ENCODE measurements around the gene RNF17. TPM values are rescaled to one million over a fixed set of nuclear protein-coding genes. Genes with fewer than 3 reads are reported as not detected.

Gene RNF17
- total RNA-seq, 4 donors from 2014 or later: 0.21 to 2.0 TPM; not detected in 2

- no peaks in the 10 kb centered on the region for H3K4me1 ChIP-seq
- no peaks in the 10 kb centered on the region for H3K36me3 ChIP-seq
- 88 to 89% methylated on average over 39 to 40 of the region's 40 CpGs for WGBS, 2 donors
- H3K9me3 ChIP-seq: no peaks in the 10 kb centered on the region
- TF ChIP-seq EP300 (IDR thresholded peaks at IDR 0.05) (no peak), CTCF (IDR thresholded peaks at IDR 0.05) (no peak)
- H3K27ac ChIP-seq: no peak overlapping the region
- no peak overlapping the region for H3K4me3 ChIP-seq
- no peaks in the 10 kb centered on the region for H3K27me3 ChIP-seq
- DNase-seq (ENCODE audit: low spot score in 2 of 2): no peak
These were observed 45.6 kb upstream of the RNF17 start for GRCh38 chr13:24718192-24718965.

GRCh38 chr13:24719139-24719538 lies 44.8 kb upstream of the RNF17 start:
- Histone ChIP-seq H3K27ac (no peak overlapping the region), H3K4me3 (no peak overlapping the region), H3K27me3 (no peaks in the 10 kb centered on the region), H3K36me3 (no peaks in the 10 kb centered on the region), H3K9me3 (no peaks in the 10 kb centered on the region), H3K4me1 (no peaks in the 10 kb centered on the region)
- no peak for TF ChIP-seq CTCF (IDR thresholded peaks at IDR 0.05)
- no peak for TF ChIP-seq EP300 (IDR thresholded peaks at IDR 0.05)
- TF ChIP-seq POLR2A (IDR thresholded peaks at IDR 0.05): no peak
- DNase-seq (ENCODE audit: low spot score in 2 of 2): no peak
- WGBS, 2 donors: 85 to 88% methylated on average over 12 of the region's 12 CpGs

- peaks cover 0 to 3% (median 0%) of the 10 kb centered on the region in 4 donors for H3K4me1 ChIP-seq
- 74 to 81% methylated on average over 11 to 12 of the region's 12 CpGs for WGBS, 2 donors
- no peaks in the 10 kb centered on the region for H3K36me3 ChIP-seq
- no peak for DNase-seq (ENCODE audit: low spot score in 2 of 2)
- no peak for TF ChIP-seq CTCF (IDR thresholded peaks at IDR 0.05)
- H3K27me3 ChIP-seq: no peaks in the 10 kb centered on the region
- no peak overlapping the region for H3K27ac ChIP-seq
- no peak overlapping the region for H3K4me3 ChIP-seq
- H3K9me3 ChIP-seq: no peaks in the 10 kb centered on the region
These were observed 40.8 kb upstream of the RNF17 start for GRCh38 chr13:24723206-24723605.

- Histone ChIP-seq H3K4me3 (no peak overlapping the region), H3K9me3 (no peaks in the 10 kb centered on the region), H3K27me3 (no peaks in the 10 kb centered on the region), H3K4me1 (peaks cover 0 to 3% (median 0%) of the 10 kb centered on the region in 4 donors), H3K36me3 (no peaks in the 10 kb centered on the region), H3K27ac (no peak overlapping the region)
- TF ChIP-seq EP300 (IDR thresholded peaks at IDR 0.05): no peak
- no peak for TF ChIP-seq CTCF (IDR thresholded peaks at IDR 0.05)
- TF ChIP-seq POLR2A (IDR thresholded peaks at IDR 0.05): no peak
- DNase-seq (ENCODE audit: low spot score in 2 of 2): no peak
- 57 to 65% methylated on average over 2 of the region's 2 CpGs for WGBS, 2 donors
These were observed 39.3 kb upstream of the RNF17 start for GRCh38 chr13:24724714-24725113.

GRCh38 chr13:24725379-24725778 lies 38.6 kb upstream of the RNF17 start:
- Histone ChIP-seq H3K36me3 (no peaks in the 10 kb centered on the region), H3K27ac (no peak overlapping the region), H3K27me3 (no peaks in the 10 kb centered on the region), H3K4me3 (no peak overlapping the region), H3K4me1 (peaks cover 0 to 3% (median 0%) of the 10 kb centered on the region in 4 donors), H3K9me3 (no peaks in the 10 kb centered on the region)
- DNase-seq (ENCODE audit: low spot score in 2 of 2): no peak
- WGBS, 2 donors: 85 to 88% methylated on average over 5 of the region's 5 CpGs
- TF ChIP-seq EP300 (IDR thresholded peaks at IDR 0.05) (no peak), POLR2A (IDR thresholded peaks at IDR 0.05) (no peak), CTCF (IDR thresholded peaks at IDR 0.05) (no peak)
